GM18873 (cell line): ENCODE results near the gene CHSY3.

Experiments
- ATAC-seq: cut with Tn5 transposase; IDR thresholded peaks from one replicate; pipeline ENCODE4 v1.9.1; 2021; ENCODE audit warnings: mild to moderate bottlenecking, moderate library complexity, moderate number of reproducible peaks; ENCODE audit not compliant: unreplicated experiment, low FRiP score

Gene CHSY3

GRCh38 chr5:130021000-130021399, 116.7 kb downstream of the CHSY3 start:
- ATAC-seq: no peak

GRCh38 chr5:130021876-130022275, 117.6 kb downstream of the CHSY3 start:
- no peak for ATAC-seq

- no peak for ATAC-seq
Observed at GRCh38 chr5:130023604-130024003, 119.3 kb downstream of the CHSY3 start.

- ATAC-seq: no peak
Observed at GRCh38 chr5:130024006-130024405, 119.7 kb downstream of the CHSY3 start.

- no peak for ATAC-seq
Observed at GRCh38 chr5:130025511-130025910, 121.2 kb downstream of the CHSY3 start.

GRCh38 chr5:130032807-130033206, 128.5 kb downstream of the CHSY3 start:
- ATAC-seq: no peak

- no peak for ATAC-seq
Observed at GRCh38 chr5:130034566-130035210, 130.4 kb downstream of the CHSY3 start.

GRCh38 chr5:130035388-130035787, 131.1 kb downstream of the CHSY3 start:
- ATAC-seq: no peak

GRCh38 chr5:130037905-130038304, 133.6 kb downstream of the CHSY3 start:
- ATAC-seq: no peak

GRCh38 chr5:130043834-130044233, 139.6 kb downstream of the CHSY3 start:
- no peak for ATAC-seq

- no peak for ATAC-seq
Observed at GRCh38 chr5:130045334-130045733, 141.1 kb downstream of the CHSY3 start.

GRCh38 chr5:130050585-130050984, 146.3 kb downstream of the CHSY3 start:
- ATAC-seq: no peak

GRCh38 chr5:130052752-130053151, 148.5 kb downstream of the CHSY3 start:
- ATAC-seq: no peak

- ATAC-seq: no peak
Observed at GRCh38 chr5:130055572-130055971, 151.3 kb downstream of the CHSY3 start.

GRCh38 chr5:130061746-130062145, 157.5 kb downstream of the CHSY3 start:
- ATAC-seq: no peak

- no peak for ATAC-seq
Observed at GRCh38 chr5:130063603-130064002, 159.3 kb downstream of the CHSY3 start.

- ATAC-seq: no peak
Observed at GRCh38 chr5:130064484-130064883, 160.2 kb downstream of the CHSY3 start.

- no peak for ATAC-seq
Observed at GRCh38 chr5:130065617-130066016, 161.4 kb downstream of the CHSY3 start.

- no peak for ATAC-seq
Observed at GRCh38 chr5:130066644-130067043, 162.4 kb downstream of the CHSY3 start.

- no peak for ATAC-seq
Observed at GRCh38 chr5:130067364-130067763, 163.1 kb downstream of the CHSY3 start.

- ATAC-seq: no peak
Observed at GRCh38 chr5:130068101-130068500, 163.8 kb downstream of the CHSY3 start.

- no peak for ATAC-seq
Observed at GRCh38 chr5:130068988-130069387, 164.7 kb downstream of the CHSY3 start.

- no peak for ATAC-seq
Observed at GRCh38 chr5:130074820-130075219, 170.6 kb downstream of the CHSY3 start.
